ENCODE data around the gene SNX4. TPM values are rescaled to one million over a fixed set of nuclear protein-coding genes. Genes with fewer than 3 reads are reported as not detected.
A peak's percentile ranks its signal among the peaks of the same experiment; 100 is the strongest.

Gene SNX4
- total and polyA plus RNA-seq, 2 donors: 27.3 to 46.6 TPM

DNA sequence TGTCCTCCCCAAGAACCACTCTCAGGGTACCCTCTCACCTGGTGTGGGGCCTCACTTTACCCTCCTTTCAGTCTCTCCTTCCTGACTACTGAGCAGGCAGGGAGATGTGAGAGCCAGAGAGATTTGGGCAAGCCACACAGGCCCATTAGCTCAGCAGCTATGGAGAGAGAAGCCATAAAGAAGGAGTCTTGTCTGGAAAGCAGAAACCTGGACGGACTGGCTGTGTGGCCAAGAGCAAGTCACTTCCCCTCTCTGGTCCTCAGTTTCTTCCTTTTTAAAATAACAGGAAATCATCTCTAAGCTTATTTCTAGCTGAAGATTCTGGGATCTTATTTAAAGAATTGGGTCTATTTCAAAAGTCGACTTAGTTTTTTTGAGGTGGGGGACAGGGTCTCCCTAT lies 79.0 kb downstream of the SNX4 start:
- Histone ChIP-seq H3K4me1 (ENCODE audit: control insufficient read depth in 2 of 2, insufficient read depth in 2 of 2, low read length in 2 of 2) (no peaks in the 10 kb centered on the region), H3K36me3 (ENCODE audit: control insufficient read depth in 2 of 2, insufficient read depth in 2 of 2, low read length in 1 of 2) (peaks cover 0 to 7% of the 10 kb centered on the region in 2 donors), H3K27me3 (ENCODE audit: control insufficient read depth in 2 of 2, insufficient read depth in 1 of 2, low read length in 1 of 2) (no peaks in the 10 kb centered on the region), H3K4me3 (ENCODE audit: low read length in 2 of 2) (no peak overlapping the region), H3K9me3 (ENCODE audit: control insufficient read depth in 2 of 2, insufficient read depth in 1 of 2, low read length in 1 of 2) (no peaks in the 10 kb centered on the region), H3K27ac (ENCODE audit: low read depth in 1 of 2, low read length in 1 of 2) (no peak overlapping the region)
- DNase-seq (ENCODE audit: low read depth in 6 of 9, low spot score in 9 of 9): no peak
- 94% methylated on average over 2 of the region's 2 CpGs for WGBS

DNA sequence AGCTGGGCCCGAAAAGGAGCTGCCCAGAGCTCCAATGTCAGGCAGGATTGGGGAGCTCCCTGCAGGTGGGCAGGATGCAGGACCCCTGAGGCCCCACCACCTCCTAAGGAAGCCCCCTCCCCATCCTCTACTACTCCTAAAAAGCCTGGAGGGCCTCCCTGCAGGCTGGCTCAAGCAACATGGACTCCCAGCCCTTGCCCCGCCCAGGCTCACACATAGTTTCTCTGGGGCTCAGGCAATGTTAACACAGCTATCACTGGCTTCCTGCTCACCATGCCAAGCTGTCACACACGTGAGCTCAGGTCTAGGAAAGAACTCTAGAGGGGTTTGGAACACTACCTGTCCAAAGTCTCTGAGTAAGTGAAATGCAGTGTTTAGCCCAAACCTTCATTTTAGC lies 79.4 kb downstream of the SNX4 start:
- H3K4me3 ChIP-seq (ENCODE audit: low read length in 2 of 2): no peak overlapping the region
- 83% methylated on average over 3 of the region's 3 CpGs for WGBS
- no peak overlapping the region for H3K27ac ChIP-seq (ENCODE audit: low read depth in 1 of 2, low read length in 1 of 2)
- no peak for DNase-seq (ENCODE audit: low read depth in 6 of 9, low spot score in 9 of 9)
- no peaks in the 10 kb centered on the region for H3K27me3 ChIP-seq (ENCODE audit: control insufficient read depth in 2 of 2, insufficient read depth in 1 of 2, low read length in 1 of 2)
- H3K36me3 ChIP-seq (ENCODE audit: control insufficient read depth in 2 of 2, insufficient read depth in 2 of 2, low read length in 1 of 2): peaks cover 0 to 5% of the 10 kb centered on the region in 2 donors
- no peaks in the 10 kb centered on the region for H3K4me1 ChIP-seq (ENCODE audit: control insufficient read depth in 2 of 2, insufficient read depth in 2 of 2, low read length in 2 of 2)
- H3K9me3 ChIP-seq (ENCODE audit: control insufficient read depth in 2 of 2, insufficient read depth in 1 of 2, low read length in 1 of 2): no peaks in the 10 kb centered on the region

GRCh38 chr3:125437631-125438435 lies 82.2 kb downstream of the SNX4 start:
- Histone ChIP-seq H3K4me1 (ENCODE audit: control insufficient read depth in 2 of 2, insufficient read depth in 2 of 2, low read length in 2 of 2) (no peaks in the 10 kb centered on the region), H3K9me3 (ENCODE audit: control insufficient read depth in 2 of 2, insufficient read depth in 1 of 2, low read length in 1 of 2) (no peaks in the 10 kb centered on the region), H3K27ac (ENCODE audit: low read depth in 1 of 2, low read length in 1 of 2) (no peak overlapping the region), H3K4me3 (ENCODE audit: low read length in 2 of 2) (no peak overlapping the region), H3K27me3 (ENCODE audit: control insufficient read depth in 2 of 2, insufficient read depth in 1 of 2, low read length in 1 of 2) (no peaks in the 10 kb centered on the region), H3K36me3 (ENCODE audit: control insufficient read depth in 2 of 2, insufficient read depth in 2 of 2, low read length in 1 of 2) (no peaks in the 10 kb centered on the region)
- 62% methylated on average over 9 of the region's 9 CpGs for WGBS
- peak; percentile 3 to 54 (median 32) for DNase-seq (ENCODE audit: low read depth in 6 of 9, low spot score in 9 of 9)

DNA sequence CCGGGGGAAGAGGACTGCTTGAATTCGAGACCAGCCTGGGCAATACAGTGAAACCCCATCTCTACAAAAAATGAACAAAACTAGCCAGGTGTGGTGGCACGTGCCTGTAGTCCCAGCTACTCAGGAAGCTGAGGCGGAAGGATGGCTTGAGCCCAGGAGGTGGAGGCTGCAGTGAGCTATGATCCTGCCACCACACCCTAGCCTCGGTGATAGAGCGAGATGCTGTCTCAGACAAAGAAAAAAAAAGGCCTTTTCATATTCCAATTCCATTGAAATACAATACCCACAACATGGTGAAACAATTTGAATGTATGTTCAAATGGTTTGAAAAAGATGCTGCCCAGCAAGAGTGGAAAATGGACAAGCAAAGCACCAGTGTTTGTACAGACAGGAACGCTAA lies 83.1 kb downstream of the SNX4 start:
- DNase-seq (ENCODE audit: low read depth in 6 of 9, low spot score in 9 of 9): no peak
- no peaks in the 10 kb centered on the region for H3K36me3 ChIP-seq (ENCODE audit: control insufficient read depth in 2 of 2, insufficient read depth in 2 of 2, low read length in 1 of 2)
- no peaks in the 10 kb centered on the region for H3K4me1 ChIP-seq (ENCODE audit: control insufficient read depth in 2 of 2, insufficient read depth in 2 of 2, low read length in 2 of 2)
- no peaks in the 10 kb centered on the region for H3K27me3 ChIP-seq (ENCODE audit: control insufficient read depth in 2 of 2, insufficient read depth in 1 of 2, low read length in 1 of 2)
- no peaks in the 10 kb centered on the region for H3K9me3 ChIP-seq (ENCODE audit: control insufficient read depth in 2 of 2, insufficient read depth in 1 of 2, low read length in 1 of 2)
- 88% methylated on average over 7 of the region's 7 CpGs for WGBS
- H3K4me3 ChIP-seq (ENCODE audit: low read length in 2 of 2): no peak overlapping the region
- H3K27ac ChIP-seq (ENCODE audit: low read depth in 1 of 2, low read length in 1 of 2): no peak overlapping the region

DNA sequence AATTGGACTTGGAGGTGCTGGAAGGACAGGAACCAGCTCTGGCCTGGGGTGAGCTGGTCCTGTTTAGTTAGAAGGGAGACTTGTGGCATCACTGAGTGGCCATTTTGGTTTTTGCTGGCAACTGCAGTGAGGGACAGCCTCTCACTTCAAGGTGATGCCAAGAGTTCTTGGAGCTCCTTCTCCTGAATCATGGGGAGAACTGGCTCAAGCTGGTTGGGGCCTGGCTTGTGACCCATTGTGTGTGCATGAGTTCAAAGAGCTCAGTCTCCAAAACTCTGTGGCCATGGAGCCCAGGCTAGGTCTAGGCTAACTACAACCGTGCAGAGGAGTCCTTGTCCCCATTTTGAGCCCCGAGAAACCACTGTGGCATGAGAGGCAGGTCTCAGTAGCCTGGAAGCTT lies 84.8 kb downstream of the SNX4 start:
- no peak overlapping the region for H3K4me3 ChIP-seq (ENCODE audit: low read length in 2 of 2)
- no peak overlapping the region for H3K27ac ChIP-seq (ENCODE audit: low read depth in 1 of 2, low read length in 1 of 2)
- no peaks in the 10 kb centered on the region for H3K4me1 ChIP-seq (ENCODE audit: control insufficient read depth in 2 of 2, insufficient read depth in 2 of 2, low read length in 2 of 2)
- WGBS: 96% methylated on average over 2 of the region's 2 CpGs
- H3K36me3 ChIP-seq (ENCODE audit: control insufficient read depth in 2 of 2, insufficient read depth in 2 of 2, low read length in 1 of 2): no peaks in the 10 kb centered on the region
- H3K27me3 ChIP-seq (ENCODE audit: control insufficient read depth in 2 of 2, insufficient read depth in 1 of 2, low read length in 1 of 2): no peaks in the 10 kb centered on the region
- H3K9me3 ChIP-seq (ENCODE audit: control insufficient read depth in 2 of 2, insufficient read depth in 1 of 2, low read length in 1 of 2): no peaks in the 10 kb centered on the region
- no peak for DNase-seq (ENCODE audit: low read depth in 6 of 9, low spot score in 9 of 9)

- Histone ChIP-seq H3K4me3 (ENCODE audit: low read length in 2 of 2) (no peak overlapping the region), H3K27me3 (ENCODE audit: control insufficient read depth in 2 of 2, insufficient read depth in 1 of 2, low read length in 1 of 2) (no peaks in the 10 kb centered on the region), H3K36me3 (ENCODE audit: control insufficient read depth in 2 of 2, insufficient read depth in 2 of 2, low read length in 1 of 2) (no peaks in the 10 kb centered on the region), H3K9me3 (ENCODE audit: control insufficient read depth in 2 of 2, insufficient read depth in 1 of 2, low read length in 1 of 2) (no peaks in the 10 kb centered on the region), H3K27ac (ENCODE audit: low read depth in 1 of 2, low read length in 1 of 2) (no peak overlapping the region), H3K4me1 (ENCODE audit: control insufficient read depth in 2 of 2, insufficient read depth in 2 of 2, low read length in 2 of 2) (no peaks in the 10 kb centered on the region)
- DNase-seq (ENCODE audit: low read depth in 6 of 9, low spot score in 9 of 9): no peak
- WGBS: 86% methylated on average over 6 of the region's 6 CpGs
Measured at GRCh38 chr3:125434582-125435011, 85.4 kb downstream of the SNX4 start.

- H3K27me3 ChIP-seq (ENCODE audit: control insufficient read depth in 2 of 2, insufficient read depth in 1 of 2, low read length in 1 of 2): no peaks in the 10 kb centered on the region
- WGBS: 97% methylated on average over 6 of the region's 6 CpGs
- no peaks in the 10 kb centered on the region for H3K4me1 ChIP-seq (ENCODE audit: control insufficient read depth in 2 of 2, insufficient read depth in 2 of 2, low read length in 2 of 2)
- DNase-seq (ENCODE audit: low read depth in 6 of 9, low spot score in 9 of 9): no peak
- no peaks in the 10 kb centered on the region for H3K9me3 ChIP-seq (ENCODE audit: control insufficient read depth in 2 of 2, insufficient read depth in 1 of 2, low read length in 1 of 2)
- no peak overlapping the region for H3K4me3 ChIP-seq (ENCODE audit: low read length in 2 of 2)
- H3K27ac ChIP-seq (ENCODE audit: low read depth in 1 of 2, low read length in 1 of 2): no peak overlapping the region
- H3K36me3 ChIP-seq (ENCODE audit: control insufficient read depth in 2 of 2, insufficient read depth in 2 of 2, low read length in 1 of 2): no peaks in the 10 kb centered on the region
Measured at GRCh38 chr3:125433611-125434041, 86.4 kb downstream of the SNX4 start.

GRCh38 chr3:125433091-125433534 lies 86.9 kb downstream of the SNX4 start:
- Histone ChIP-seq H3K4me3 (ENCODE audit: low read length in 2 of 2) (no peak overlapping the region), H3K36me3 (ENCODE audit: control insufficient read depth in 2 of 2, insufficient read depth in 2 of 2, low read length in 1 of 2) (no peaks in the 10 kb centered on the region), H3K27ac (ENCODE audit: low read depth in 1 of 2, low read length in 1 of 2) (no peak overlapping the region), H3K9me3 (ENCODE audit: control insufficient read depth in 2 of 2, insufficient read depth in 1 of 2, low read length in 1 of 2) (no peaks in the 10 kb centered on the region), H3K4me1 (ENCODE audit: control insufficient read depth in 2 of 2, insufficient read depth in 2 of 2, low read length in 2 of 2) (no peaks in the 10 kb centered on the region), H3K27me3 (ENCODE audit: control insufficient read depth in 2 of 2, insufficient read depth in 1 of 2, low read length in 1 of 2) (no peaks in the 10 kb centered on the region)
- DNase-seq (ENCODE audit: low read depth in 6 of 9, low spot score in 9 of 9): no peak
- WGBS: 88% methylated on average over 6 of the region's 6 CpGs

- no peak for DNase-seq (ENCODE audit: low read depth in 6 of 9, low spot score in 9 of 9)
- Histone ChIP-seq H3K4me1 (ENCODE audit: control insufficient read depth in 2 of 2, insufficient read depth in 2 of 2, low read length in 2 of 2) (no peaks in the 10 kb centered on the region), H3K27me3 (ENCODE audit: control insufficient read depth in 2 of 2, insufficient read depth in 1 of 2, low read length in 1 of 2) (no peaks in the 10 kb centered on the region), H3K4me3 (ENCODE audit: low read length in 2 of 2) (no peak overlapping the region), H3K27ac (ENCODE audit: low read depth in 1 of 2, low read length in 1 of 2) (no peak overlapping the region), H3K9me3 (ENCODE audit: control insufficient read depth in 2 of 2, insufficient read depth in 1 of 2, low read length in 1 of 2) (no peaks in the 10 kb centered on the region), H3K36me3 (ENCODE audit: control insufficient read depth in 2 of 2, insufficient read depth in 2 of 2, low read length in 1 of 2) (no peaks in the 10 kb centered on the region)
- WGBS: 96% methylated on average over 5 of the region's 5 CpGs
Measured at GRCh38 chr3:125431912-125432790, 87.9 kb downstream of the SNX4 start.

Data from thymus (tissue), 11 donors.